Measurements from ENCODE around the gene HNRNPLL.
"Not testable (repeated sequence)": the region's sequence is repeated elsewhere in the genome, so short reads cannot be mapped to it uniquely, and the experiment has no call there.

Gene HNRNPLL

GRCh38 chr2:38619458-38620164, 16.9 kb upstream of the HNRNPLL start:
- no peak for DNase-seq

- no peak for DNase-seq
Measured at GRCh38 chr2:38617301-38617700, 14.6 kb upstream of the HNRNPLL start.

DNA sequence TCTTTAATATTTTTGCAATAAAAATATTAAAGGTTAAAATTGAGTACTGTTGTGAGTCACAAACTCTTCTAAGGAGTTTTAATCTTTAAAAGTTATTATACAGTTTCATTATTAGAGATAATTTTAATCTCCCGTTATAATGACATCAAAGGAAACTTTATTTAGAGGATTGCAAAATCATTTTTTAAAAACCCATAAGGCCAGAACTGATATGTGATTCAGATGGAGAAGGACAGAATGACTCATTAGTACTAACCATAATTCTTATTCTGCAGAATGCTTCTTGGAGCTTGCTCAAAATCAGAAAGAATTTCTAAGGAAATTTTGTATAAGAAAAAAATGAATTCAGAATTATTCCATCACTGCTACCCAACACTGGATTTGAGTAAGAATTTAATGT, 12.5 kb upstream of the HNRNPLL start:
- DNase-seq: no peak

GRCh38 chr2:38613849-38614213, 11.1 kb upstream of the HNRNPLL start:
- no peak for DNase-seq

GRCh38 chr2:38613126-38613848, 10.6 kb upstream of the HNRNPLL start:
- DNase-seq: no peak

DNA sequence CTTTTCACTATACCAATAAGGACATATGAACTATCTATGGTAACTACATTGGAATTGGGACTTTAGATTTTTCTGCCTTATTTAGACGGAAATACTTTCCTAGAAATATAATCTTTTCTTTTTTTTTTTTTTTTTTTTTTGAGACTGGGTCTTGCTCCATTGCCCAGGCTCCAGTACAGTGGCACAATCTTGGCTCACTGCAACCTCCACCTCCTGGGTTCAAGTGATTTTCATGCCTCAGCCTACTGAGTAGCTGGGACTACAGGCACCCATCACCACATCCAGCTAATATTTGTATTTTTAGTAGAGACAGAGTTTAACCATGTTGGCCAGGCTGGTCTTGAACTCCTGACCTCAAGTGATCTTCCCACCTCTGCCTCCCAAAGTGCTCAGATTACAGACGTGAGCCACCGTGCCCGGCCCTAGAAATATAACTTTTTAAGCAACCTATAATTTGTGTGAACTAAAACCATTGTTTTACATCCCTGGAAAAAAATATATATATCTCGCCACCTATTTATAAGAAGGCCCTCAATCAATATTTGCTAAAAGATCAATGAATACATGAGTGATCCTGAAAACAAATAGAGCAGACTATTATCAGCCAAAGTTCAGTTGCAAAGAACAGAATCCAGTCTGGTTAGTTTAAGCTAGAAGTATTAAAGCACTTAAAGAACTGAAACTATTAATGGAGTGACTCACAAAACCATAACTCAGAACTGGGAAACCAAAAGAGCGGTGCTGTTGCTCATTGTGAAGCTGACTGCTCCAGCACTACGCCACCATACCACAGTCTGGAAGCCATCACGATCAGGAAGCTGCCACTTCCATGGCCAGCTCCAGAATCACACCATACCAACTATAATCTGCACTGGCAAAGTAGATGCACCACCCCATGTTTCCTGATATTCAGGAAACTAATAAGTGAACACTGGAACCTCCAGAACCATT, 8.4 kb upstream of the HNRNPLL start:
- DNase-seq: no peak

GRCh38 chr2:38609246-38609645, 6.5 kb upstream of the HNRNPLL start:
- DNase-seq: not testable (repeated sequence)

DNA sequence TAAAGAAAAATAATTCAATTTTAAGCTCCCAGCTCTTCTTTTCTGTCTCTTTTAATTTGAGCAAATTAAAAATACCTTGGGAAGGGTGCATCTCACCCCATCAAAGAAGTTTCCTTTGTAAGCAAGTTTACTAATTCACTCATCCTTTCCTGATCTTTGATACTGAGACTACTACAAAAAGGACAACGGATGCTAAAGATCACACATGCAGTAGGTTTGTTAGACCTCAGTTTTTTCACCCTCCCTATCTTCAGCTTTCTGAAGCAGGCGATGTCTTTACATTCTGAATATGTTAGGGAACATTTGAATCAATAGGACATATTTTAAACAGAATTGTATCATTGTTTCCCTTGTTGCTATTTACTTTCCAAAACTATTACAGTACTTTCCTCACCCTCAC, 6.0 kb upstream of the HNRNPLL start:
- DNase-seq: no peak

DNA sequence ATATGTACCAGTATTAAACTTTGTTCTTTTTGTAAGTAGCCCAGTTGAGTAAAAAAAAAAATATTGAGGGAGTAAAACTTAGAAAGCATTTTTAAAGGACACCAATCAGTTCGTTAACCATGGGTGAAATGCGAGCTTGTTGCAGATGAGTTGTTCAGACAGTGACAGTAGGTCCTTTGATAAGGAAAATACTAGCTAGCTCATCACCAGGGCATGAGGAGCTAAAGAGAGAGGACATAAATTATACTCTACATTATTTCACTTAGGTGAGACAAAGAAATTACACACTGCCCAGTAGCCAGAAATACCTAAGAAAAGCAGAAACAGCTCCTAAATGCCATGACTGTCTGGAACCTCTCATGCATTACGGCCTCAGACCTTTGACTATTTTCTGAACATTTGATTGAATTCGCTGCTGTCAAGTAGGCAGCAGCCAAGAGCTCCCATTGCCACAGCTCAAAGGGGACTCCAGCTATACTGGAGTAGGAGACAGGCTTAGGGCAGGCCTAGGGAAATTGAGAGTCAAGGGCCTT, 2.6 kb upstream of the HNRNPLL start:
- no peak for DNase-seq

- peak; percentile 86 for DNase-seq
Measured at GRCh38 chr2:38603402-38604290, 918 bp upstream of the HNRNPLL start.

GRCh38 chr2:38602136-38602731, 494 bp downstream of the HNRNPLL start:
- peak; percentile 22 for DNase-seq

DNA sequence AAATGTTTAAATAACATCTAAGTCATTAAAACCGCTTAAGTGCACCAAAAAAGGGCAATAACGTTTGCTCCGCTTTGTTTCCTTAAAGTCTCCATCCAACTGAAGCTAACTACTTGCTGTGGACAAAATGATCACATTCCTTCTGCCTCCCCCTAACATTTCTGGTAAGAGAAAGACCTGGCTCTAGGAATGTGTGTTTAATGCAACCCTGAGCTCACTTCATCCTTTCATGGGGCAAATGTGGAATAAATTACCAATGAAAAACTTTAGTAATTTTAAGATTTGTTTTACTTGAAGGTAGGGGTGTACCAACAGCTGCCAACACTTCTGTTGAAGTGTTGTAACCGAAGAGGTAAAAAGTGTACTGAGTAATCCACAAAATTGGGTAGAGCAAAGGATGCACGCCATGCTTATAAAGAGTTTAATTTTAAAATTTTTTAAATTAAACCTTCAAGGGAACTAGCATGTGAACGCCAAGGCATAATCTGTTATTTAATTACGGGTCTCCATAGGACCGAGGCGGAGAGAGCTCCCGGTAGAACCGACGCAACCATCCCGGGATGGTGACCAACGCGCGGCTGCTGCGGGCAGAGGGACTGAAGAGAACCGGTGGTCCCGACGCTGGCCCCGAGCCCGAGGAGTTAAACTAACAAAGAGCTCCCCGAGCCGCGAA, 1.1 kb downstream of the HNRNPLL start:
- DNase-seq: peak; percentile 37

- DNase-seq: no peak
Measured at GRCh38 chr2:38600921-38601455, 1.7 kb downstream of the HNRNPLL start.

- no peak for DNase-seq
Measured at GRCh38 chr2:38600242-38600891, 2.4 kb downstream of the HNRNPLL start.

DNA sequence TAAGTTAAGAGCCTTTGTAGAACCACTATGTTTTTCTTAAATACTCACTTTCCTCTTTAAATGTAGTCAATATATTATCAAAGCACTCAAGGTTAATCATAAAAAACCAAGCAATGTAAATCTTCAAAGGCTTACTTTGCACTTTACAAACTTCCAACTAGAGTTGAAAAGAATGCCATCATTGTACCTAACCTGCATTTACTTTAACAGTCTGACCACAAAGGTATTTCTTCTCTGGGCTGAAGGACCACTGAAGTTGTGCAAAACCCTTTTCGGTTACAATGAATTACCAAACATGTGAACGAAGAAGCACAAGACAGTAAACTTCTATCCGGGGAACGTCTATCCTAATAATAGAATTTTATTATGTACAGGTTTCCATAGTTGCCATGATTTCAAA, 3.0 kb downstream of the HNRNPLL start:
- no peak for DNase-seq

DNA sequence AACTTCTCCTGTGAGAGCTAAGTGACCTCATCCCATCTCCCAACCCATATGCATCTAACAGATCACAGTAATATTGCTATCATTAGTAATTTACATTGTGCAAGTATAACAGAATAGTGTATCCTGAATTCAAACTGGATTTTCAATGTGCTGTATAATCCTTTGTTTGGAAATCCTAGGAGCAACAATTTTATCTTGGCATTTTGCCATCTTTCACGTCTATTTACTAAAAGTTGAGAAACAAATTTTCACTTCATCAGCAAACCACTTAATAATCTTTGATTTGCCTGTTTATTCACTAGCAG, 3.8 kb downstream of the HNRNPLL start:
- DNase-seq: no peak

DNA sequence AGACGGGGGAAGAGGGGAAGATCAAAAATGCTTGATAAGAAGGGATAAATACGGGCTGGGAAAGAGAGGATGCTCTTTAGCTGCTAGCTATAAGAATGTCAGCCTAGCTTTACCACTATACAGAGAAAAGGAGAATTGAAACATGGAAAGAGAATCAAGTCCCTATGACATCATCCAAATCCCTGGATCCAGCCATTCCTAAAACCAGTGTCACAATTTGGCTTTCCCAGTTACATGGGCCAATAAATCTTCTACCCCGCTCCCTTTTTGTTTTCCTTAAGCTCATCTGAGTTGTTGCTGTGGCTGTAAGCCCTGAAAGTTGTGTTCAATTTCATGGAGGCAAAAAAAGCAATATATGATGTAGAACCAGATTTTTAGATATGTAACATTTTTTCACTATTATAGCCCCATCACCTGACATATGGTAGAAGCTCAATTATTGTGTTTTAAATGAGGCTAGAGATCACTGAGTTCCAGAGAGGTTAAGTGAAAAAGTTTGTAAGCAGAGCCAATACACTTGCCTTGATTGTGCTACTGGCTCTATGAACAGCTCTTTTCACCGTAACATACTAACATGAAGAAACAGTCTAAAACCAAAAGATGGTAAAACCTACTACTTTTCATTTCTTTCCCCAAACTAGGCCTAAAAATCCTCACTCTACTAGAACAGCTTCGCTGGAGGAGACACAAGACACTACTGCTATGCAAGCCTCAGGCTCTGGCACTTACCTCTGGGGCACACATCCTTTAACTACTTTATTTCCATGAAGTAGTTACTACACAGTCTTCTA, 4.3 kb downstream of the HNRNPLL start:
- DNase-seq: no peak

DNA sequence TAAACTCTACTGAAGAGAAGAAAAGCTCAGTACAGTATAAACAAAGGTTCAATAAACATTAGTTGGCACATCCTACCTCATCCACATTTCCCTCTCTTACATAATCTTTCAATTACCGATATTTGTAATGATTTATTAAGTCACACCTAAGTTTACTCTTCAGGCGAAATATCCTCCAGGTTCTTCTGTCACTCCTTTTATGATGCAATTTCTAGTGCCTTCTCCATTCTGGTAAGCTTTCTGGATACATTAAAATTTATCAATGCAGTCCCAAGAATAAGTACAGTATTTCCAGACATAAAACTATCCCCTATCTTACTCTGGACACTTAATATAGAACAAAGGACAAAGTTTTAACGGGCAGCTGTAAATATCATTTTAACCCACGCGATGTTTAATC, 5.6 kb downstream of the HNRNPLL start:
- no peak for DNase-seq

DNA sequence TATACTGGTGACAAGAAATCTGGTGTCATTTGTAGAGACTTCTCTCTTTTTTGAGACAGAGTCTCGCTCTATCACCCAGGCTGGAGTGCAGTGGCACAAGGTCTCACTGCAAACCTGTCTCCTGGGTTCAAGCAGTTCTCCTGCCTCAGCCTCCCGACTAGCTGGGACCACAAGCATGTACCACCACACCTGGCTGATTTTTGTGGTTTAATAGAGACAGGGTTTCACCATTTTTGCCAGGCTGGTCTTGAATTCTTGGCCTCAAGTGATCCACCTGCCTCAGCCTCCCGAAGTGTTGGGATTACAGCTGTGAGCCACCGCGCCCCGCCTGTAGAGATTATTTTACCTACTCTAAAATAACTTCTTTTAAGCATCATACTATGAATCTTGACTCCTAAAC, 6.5 kb downstream of the HNRNPLL start:
- DNase-seq: no peak

- DNase-seq: no peak
Measured at GRCh38 chr2:38592951-38593350, 9.8 kb downstream of the HNRNPLL start.
